ENCODE results near the gene CNTNAP5. TPM values are rescaled to one million over a fixed set of nuclear protein-coding genes. Genes with fewer than 3 reads are reported as not detected.

The CNTNAP5 gene
- total RNA-seq, 4 donors from 2014 or later: not detected

DNA sequence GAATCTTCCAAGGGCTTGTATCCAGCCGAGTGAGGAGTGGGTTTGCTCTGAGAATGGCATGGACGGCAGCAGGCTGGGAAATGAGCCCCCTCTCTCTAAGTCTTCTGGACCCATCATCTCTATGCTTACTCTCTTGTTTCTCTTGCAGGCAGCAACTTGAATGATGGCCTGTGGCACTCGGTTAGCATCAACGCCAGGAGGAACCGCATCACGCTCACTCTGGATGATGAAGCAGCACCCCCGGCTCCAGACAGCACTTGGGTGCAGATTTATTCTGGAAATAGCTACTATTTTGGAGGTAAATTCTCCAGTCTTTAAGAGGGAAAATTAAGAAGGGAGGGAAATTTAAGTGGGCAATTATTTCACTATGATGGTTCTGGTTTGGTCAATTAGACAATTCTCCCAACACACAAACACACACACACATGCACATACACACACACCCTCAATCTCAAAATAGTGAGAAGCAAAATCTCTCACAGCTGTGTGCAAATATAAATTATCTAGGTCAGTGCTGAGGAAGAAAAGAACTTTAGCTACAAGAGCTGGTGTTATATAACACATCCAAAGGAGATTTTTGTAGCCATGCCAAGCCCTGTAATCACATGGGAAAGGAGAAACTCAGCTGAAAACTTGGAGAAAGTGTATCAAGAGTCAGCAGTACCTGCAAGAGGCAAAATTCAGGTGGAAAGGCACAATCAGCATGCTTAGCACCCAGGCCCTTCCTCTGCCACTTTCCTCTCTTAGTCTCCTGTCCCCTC, 499.2 kb downstream of the CNTNAP5 start:
- intact Hi-C loops (cut with DNase I; ENCODE audit: low total_unique reads): no loop called here
- TF ChIP-seq POLR2A (IDR thresholded peaks at IDR 0.05): no peak
- TF ChIP-seq, protein P1, sequence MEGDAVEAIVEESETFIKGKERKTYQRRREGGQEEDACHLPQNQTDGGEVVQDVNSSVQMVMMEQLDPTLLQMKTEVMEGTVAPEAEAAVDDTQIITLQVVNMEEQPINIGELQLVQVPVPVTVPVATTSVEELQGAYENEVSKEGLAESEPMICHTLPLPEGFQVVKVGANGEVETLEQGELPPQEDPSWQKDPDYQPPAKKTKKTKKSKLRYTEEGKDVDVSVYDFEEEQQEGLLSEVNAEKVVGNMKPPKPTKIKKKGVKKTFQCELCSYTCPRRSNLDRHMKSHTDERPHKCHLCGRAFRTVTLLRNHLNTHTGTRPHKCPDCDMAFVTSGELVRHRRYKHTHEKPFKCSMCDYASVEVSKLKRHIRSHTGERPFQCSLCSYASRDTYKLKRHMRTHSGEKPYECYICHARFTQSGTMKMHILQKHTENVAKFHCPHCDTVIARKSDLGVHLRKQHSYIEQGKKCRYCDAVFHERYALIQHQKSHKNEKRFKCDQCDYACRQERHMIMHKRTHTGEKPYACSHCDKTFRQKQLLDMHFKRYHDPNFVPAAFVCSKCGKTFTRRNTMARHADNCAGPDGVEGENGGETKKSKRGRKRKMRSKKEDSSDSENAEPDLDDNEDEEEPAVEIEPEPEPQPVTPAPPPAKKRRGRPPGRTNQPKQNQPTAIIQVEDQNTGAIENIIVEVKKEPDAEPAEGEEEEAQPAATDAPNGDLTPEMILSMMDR (IDR thresholded peaks at IDR 0.05 in 4 of 5, conservative IDR thresholded peaks at IDR 0.05 in 1 of 5): no peak
- Histone ChIP-seq H3K36me3 (no peaks in the 10 kb centered on the region), H3K27ac (no peak overlapping the region), H3K27me3 (no peaks in the 10 kb centered on the region), H3K4me3 (no peak overlapping the region), H3K9me3 (no peaks in the 10 kb centered on the region), H3K4me1 (no peaks in the 10 kb centered on the region)
- ATAC-seq (no peak), DNase-seq (no peak)
- in situ Hi-C loops (cut with MboI; ENCODE audit: low sequenced_read_pairs in 4 of 4): no loop called here

DNA sequence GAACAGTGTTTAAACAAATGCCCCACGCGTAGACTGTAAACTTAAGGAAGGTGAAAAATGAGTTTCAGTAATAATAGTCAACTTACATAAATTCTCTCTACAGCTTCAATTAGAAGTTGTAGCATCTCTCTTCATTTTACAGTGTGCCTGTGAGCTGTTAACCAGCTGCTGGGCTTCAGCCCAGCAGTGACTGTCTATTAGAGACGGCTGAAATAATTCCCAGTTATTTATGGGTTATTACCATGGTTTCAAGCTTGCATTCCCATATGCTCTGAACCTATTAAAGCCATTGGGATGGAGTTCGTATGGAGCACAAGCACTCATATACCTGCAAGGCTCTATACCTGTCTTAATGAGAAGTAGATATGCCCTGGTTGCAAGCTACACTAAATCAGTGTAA, 501.1 kb downstream of the CNTNAP5 start:
- DNase-seq: no peak
- no peak overlapping the region for H3K27ac ChIP-seq
- H3K36me3 ChIP-seq: no peaks in the 10 kb centered on the region
- intact Hi-C loops (cut with DNase I; ENCODE audit: low total_unique reads) (no loop called here), in situ Hi-C loops (cut with MboI; ENCODE audit: low sequenced_read_pairs in 4 of 4) (no loop called here)
- H3K4me3 ChIP-seq: no peak overlapping the region
- no peaks in the 10 kb centered on the region for H3K9me3 ChIP-seq
- no peak for ATAC-seq
- H3K4me1 ChIP-seq: no peaks in the 10 kb centered on the region
- TF ChIP-seq POLR2A (IDR thresholded peaks at IDR 0.05): no peak
- TF ChIP-seq, protein P1 (IDR thresholded peaks at IDR 0.05 in 4 of 5, conservative IDR thresholded peaks at IDR 0.05 in 1 of 5): no peak
- no peaks in the 10 kb centered on the region for H3K27me3 ChIP-seq

DNA sequence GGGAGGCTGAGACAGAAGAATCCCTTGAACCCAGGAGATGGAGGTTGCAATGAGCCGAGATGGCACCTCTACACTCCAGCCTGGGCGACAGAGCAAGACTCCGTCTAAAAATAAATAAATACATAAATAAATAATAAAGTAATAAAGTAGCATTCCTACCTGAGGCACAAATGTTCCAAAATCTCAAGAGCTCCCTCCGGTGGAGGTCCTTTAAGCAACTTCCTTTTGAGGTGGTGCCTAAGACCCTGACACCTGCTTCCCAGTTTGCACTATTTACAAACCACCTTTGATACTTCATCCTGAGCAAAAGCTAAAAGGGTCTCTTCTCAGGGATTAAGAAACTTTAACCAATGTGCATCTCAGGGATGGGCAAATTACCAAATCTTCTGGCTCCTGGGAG, 505.1 kb downstream of the CNTNAP5 start:
- Histone ChIP-seq H3K4me3 (no peak overlapping the region), H3K4me1 (no peaks in the 10 kb centered on the region), H3K36me3 (no peaks in the 10 kb centered on the region), H3K27me3 (no peaks in the 10 kb centered on the region), H3K9me3 (no peaks in the 10 kb centered on the region), H3K27ac (no peak overlapping the region)
- no peak for DNase-seq
- in situ Hi-C loops (cut with MboI; ENCODE audit: low sequenced_read_pairs in 4 of 4): no loop called here
- intact Hi-C loops (cut with DNase I; ENCODE audit: low total_unique reads): no loop called here
- ATAC-seq: no peak
- TF ChIP-seq, protein P1 (IDR thresholded peaks at IDR 0.05 in 4 of 5, conservative IDR thresholded peaks at IDR 0.05 in 1 of 5): no peak
- no peak for TF ChIP-seq POLR2A (IDR thresholded peaks at IDR 0.05)

DNA sequence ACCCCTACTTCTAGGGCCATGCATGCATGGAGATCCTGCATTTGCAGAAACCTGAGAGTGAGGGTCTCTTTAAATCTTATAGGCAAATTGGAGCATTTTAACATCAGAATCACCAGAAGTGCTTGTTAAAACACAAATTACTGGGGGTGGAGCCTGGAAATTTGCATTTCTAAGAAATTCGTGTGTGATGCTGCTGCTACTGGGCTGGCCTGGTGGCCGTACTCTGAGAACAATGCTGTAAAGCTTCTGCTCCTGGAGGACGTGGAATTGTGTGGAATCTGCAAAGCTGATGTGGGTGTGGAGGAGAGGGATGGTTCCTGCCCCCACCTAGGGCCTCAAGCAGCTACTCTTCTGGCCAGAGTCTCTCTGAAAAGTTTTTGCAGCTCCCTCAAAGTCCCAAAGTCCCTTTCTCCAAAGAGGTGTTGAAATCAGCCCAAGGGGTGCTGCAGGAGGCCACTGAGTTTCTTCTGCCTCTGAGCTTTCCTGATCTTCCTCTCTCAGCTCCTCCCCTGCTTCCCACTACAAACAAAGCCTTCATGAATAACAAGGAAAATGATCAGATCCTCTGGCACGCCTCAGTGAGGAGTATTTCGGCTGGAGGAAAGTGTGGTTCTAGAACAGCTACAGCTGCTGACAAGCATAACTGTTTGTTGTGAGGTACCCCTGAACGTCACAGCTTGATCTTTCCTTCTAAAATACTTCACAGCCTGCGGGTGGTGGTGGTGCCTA, 508.3 kb downstream of the CNTNAP5 start:
- TF ChIP-seq, protein P1 (IDR thresholded peaks at IDR 0.05 in 4 of 5, conservative IDR thresholded peaks at IDR 0.05 in 1 of 5): no peak
- no peak for TF ChIP-seq POLR2A (IDR thresholded peaks at IDR 0.05)
- no peaks in the 10 kb centered on the region for H3K27me3 ChIP-seq
- ATAC-seq: no peak
- no peak overlapping the region for H3K27ac ChIP-seq
- no peak overlapping the region for H3K4me3 ChIP-seq
- intact Hi-C loops (cut with DNase I; ENCODE audit: low total_unique reads): no loop called here
- no peak for DNase-seq
- in situ Hi-C loops (cut with MboI; ENCODE audit: low sequenced_read_pairs in 4 of 4): no loop called here
- no peaks in the 10 kb centered on the region for H3K4me1 ChIP-seq
- H3K36me3 ChIP-seq: no peaks in the 10 kb centered on the region
- H3K9me3 ChIP-seq: no peaks in the 10 kb centered on the region

Data from gastrocnemius medialis (tissue), 4 donors.